H54 (cell line): ENCODE measurements around the gene AOC2.
A peak's percentile ranks its signal among the peaks of the same experiment; 100 is the strongest.
"Not testable (repeated sequence)": the region's sequence is repeated elsewhere in the genome, so short reads cannot be mapped to it uniquely, and the experiment has no call there.

Source experiments
- DNase-seq: peaks from one replicate; pipeline ENCODE4 v3.0.0; 2011; ENCODE audit warnings: low spot score, mixed read lengths; ENCODE audit not compliant: insufficient read length
- FAIRE-seq: peaks from 3 replicates; lab custom pipeline; 2011; peaks lifted over from hg19 to GRCh38; lab: Jason Lieb, UNC
- POLR2A ChIP-seq: IDR thresholded peaks from 2 replicates; pipeline ENCODE4 v1.6.1; 2011; ENCODE audit warnings: low read depth, mild to moderate bottlenecking, low read length

The AOC2 gene

DNA sequence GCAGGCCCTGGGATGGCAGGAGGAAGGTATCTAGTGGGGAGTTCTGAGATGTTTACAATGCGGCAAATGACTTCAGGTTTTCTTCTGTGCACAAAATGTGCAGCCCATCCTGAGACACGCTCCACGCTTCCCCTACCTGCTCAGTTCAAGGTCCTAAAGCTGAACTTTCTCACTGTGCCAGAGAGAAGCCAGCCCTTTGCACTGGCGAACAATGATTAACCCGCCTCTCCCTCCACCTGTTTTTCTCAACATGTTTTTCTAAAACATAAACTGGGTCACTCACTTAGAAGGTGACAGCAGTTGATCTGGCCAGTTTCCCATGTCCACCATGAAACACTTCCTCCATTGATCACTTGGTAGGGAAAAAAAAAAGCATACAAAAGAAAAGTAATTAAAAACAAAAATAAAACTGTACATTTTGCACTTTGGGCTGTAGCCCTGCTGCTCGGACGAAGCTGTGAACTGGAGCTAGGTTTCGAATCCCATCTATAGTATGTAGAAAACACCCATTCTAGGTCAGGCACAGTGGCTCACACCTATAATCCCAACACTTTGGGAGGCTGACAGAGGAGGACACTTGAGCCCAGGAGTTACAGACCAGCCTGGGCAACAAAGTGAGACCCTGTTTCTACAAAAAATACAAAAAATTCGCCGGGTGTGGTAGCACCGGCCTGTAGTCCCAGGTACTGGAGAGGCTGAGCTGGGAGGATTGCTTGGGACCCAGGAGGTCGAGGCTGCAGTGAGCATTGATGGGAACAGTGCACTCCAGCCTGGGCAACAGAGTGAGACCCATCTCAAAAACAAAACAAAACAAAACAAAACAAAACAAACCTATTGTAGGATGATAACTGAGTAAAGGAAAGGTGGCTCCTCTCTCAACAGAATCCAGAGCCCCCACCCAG is 50.2 kb downstream of the AOC2 start:
- no peak for FAIRE-seq
- no peak for TF ChIP-seq POLR2A
- DNase-seq: no peak

DNA sequence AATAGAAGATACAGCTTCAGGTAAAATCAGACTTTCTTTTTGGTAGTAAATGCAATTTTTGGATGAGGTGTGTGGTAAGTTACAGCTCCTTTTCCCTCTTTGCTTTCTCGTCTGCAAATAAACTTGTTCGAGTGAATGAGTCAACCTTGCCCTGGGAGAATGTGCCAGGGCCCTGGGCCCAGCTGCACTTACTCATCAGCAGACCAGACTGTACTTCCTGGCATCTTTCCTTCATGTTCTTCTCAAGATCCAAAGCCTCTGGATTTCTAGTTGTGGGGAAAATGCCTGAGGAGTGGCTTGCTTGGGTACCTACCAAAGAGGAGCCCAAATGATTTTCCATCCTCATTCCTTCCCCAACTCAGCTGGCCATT is 50.8 kb downstream of the AOC2 start:
- no peak for TF ChIP-seq POLR2A
- DNase-seq (peak; percentile 83), FAIRE-seq (peak; percentile 69)

DNA sequence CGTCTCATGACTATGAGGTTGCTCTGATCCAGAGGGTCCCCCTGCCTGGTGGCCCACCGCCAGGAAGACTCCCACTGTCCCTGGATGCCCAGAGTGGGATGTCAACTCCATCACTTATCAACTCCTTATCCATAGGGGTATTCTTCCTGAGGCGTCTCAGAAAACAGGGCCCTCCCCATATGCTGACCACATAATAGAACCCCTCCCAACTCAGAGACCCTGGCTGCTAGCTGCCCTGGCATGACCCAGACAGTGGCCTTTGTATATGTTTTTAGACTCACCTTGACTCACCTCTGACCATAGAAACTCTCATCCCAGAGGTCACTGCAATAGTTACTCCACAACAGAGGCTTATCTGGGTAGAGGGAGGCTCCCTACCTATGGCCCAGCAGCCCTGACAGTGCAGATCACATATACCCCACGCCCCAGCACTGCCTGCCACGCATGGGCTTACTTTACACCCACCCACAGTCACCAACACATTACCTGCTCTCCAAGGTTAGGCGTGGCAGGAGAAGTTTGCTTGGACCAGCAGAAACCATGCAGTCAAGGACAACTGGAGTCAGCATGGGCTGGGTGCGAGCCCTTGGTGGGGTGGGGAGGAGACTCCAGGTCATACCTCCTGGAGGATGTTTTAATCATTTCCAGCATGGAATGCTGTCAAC is 53.9 kb downstream of the AOC2 start:
- FAIRE-seq (no peak), DNase-seq (no peak)
- no peak for TF ChIP-seq POLR2A

DNA sequence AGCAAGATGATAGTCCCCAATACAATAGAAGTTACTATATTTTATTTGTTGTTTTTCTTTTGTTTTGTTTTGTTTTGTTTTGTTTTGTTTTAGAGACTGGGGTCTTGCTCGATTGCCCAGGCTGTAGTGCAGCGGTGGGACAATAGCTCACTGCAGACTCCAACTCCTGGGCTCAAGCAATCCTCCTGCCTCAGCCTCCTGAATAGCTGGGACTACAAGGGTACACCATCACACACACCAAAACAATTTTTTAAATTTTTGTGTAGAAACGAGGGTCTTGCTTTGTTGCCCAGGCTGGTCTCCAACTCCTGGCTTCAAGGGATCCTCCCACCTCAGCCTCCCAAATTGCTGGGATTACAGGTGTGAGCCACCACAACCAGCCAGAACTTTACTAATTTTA is 55.6 kb downstream of the AOC2 start:
- FAIRE-seq, DNase-seq: not testable (repeated sequence)
